NB4 (cell line): Measurements from ENCODE around the gene GPR3.

Source experiments
- CTCF ChIP-seq: IDR thresholded peaks from one replicate; pipeline ENCODE4 v1.5.1; 2012; ENCODE audit warnings: low read depth, low read length
- MYC ChIP-seq: IDR thresholded peaks from 2 replicates; pipeline ENCODE4 v1.6.1; 2011; ENCODE audit warnings: low read depth, low read length
- POLR2A ChIP-seq: IDR thresholded peaks from 2 replicates; pipeline ENCODE4 v1.6.1; 2011; ENCODE audit warnings: mild to moderate bottlenecking; ENCODE audit not compliant: insufficient read length; ENCODE audit errors: extremely low read depth

- no peak for TF ChIP-seq CTCF
- no peak for TF ChIP-seq POLR2A
- no peak for TF ChIP-seq MYC
Observed at GRCh38 chr1:27356277-27356618, 36.2 kb upstream of the GPR3 start.
